Psoas muscle (tissue), 8 donors: ENCODE measurements around the gene JADE2. TPM values are rescaled to one million over a fixed set of nuclear protein-coding genes. Genes with fewer than 3 reads are reported as not detected.

ENCODE experiments used
- ATAC-seq, 4 donors: fragments of 200-7000 bp; cut with Tn5 transposase; one replicate each; pipeline ENCODE4 v1.9.1; 2020; ENCODE audit warnings: moderate library complexity in 3 of 4, mild to moderate bottlenecking in 2 of 4
- DNase-seq, 2 donors: peaks; one replicate each; pipeline ENCODE4 v3.0.0-alpha.2; 2020
- H3K27ac ChIP-seq: fragments of 200-600 bp; one replicate; pipeline ENCODE4 v1.8.0; 2022
- H3K27me3 ChIP-seq, 3 donors: fragments of 200-600 bp in 1 of 3; one replicate each; pipeline versions ENCODE4 v1.6.1 to v1.8.0; 2013 to 2022; ENCODE audit warnings: low read length in 2 of 3, mild to moderate bottlenecking in 2 of 3, moderate library complexity in 1 of 3; ENCODE audit not compliant: insufficient read depth in 3 of 3
- H3K36me3 ChIP-seq, 2 donors: fragments of 200-600 bp in 1 of 2; one replicate each; pipeline versions ENCODE4 v1.6.1 to v1.8.0; 2013 to 2022; ENCODE audit warnings: low read depth in 1 of 2, mild to moderate bottlenecking in 1 of 2, moderate library complexity in 1 of 2; ENCODE audit not compliant: insufficient read depth in 1 of 2
- H3K4me1 ChIP-seq: fragments of 200-600 bp; one replicate; pipeline ENCODE4 v1.8.0; 2022
- H3K4me3 ChIP-seq: fragments of 200-600 bp; one replicate; pipeline ENCODE4 v1.8.0; 2022; ENCODE audit warnings: mild to moderate bottlenecking
- H3K9me3 ChIP-seq: fragments of 200-600 bp; one replicate; pipeline ENCODE4 v1.8.0; 2022
- CTCF ChIP-seq: fragments of 200-600 bp; IDR thresholded peaks from one replicate; pipeline ENCODE4 v1.8.0; 2022; ENCODE audit warnings: antibody characterized with exemption
- WGBS, 3 donors: extraction: QIAGEN DNeasy Blood & Tissue Kit; methylation state at CpG; one replicate each; pipeline versions ENCODE4 v1.1.6 to v1.1.7; 2013; 5-methylcytosine and 5-hydroxymethylcytosine counted together
- intact Hi-C, 2 donors: fragments of 100-400 bp; cut with DNase I; formaldehyde crosslinking; loops; one replicate each; pipeline versions ENCODE4 v1.11.0 to v1.14.2; 2022
- long read RNA-seq, 2 donors: library from polyadenylated mRNA; unstranded; transcript quantifications; one replicate each; pipeline ENCODE4 v2.0.0, GENCODE V29; 2021
- polyA plus RNA-seq, 3 donors: library from polyadenylated mRNA; stranded (reverse); fragments of 200-250 nt; gene quantifications; one replicate each; pipeline ENCODE4 v1.2.3, GENCODE V29; 2013
- total RNA-seq, 4 donors: library from RNA; stranded (reverse); fragmentation: NEBNext Ultra II Directional in 2 of 4; extraction: Animal tissue kit (Norgen Biotek cat#: 25700) in 2 of 4; gene quantifications; one replicate each; pipeline versions ENCODE4 v1.2.1 to v1.2.4, GENCODE V29; 2021 to 2023
- donor health status: healthy with polysubstance abuse.
- donor health status: DM: no; HTN: no; CAD: no; lungs with moderate emphysema.
- donor health status: Bipolar disorder and iron deficiency.
- donor health status: healthy.
- donor health status: DM: yes; HTN: yes; CAD: no.
- donor health status: DM: no; HTN: no; CAD: no.
- donor health status: DM: no; HTN: no; CAD: no.
- donor health status: DM: yes; HTN: yes; CAD: no.

Gene JADE2
- total RNA-seq (10 to 100 TPM in 3 of 4 donors, 1 to 10 TPM in 1; 10.0 to 15.1 (median 14.4) TPM), polyA plus RNA-seq (10 to 100 TPM in 1 of 3 donors, 1 to 10 TPM in 2; 5.0 to 10.1 (median 6.0) TPM)
- long read RNA-seq, donor 1, partial matches to known transcripts = 0 of 4 reads
- long read RNA-seq, donor 1, other reads (novel, unspliced or antisense) = 4 of 4 reads
- long read RNA-seq, donor 2, partial matches to known transcripts = 4 of 16 reads
- long read RNA-seq, donor 2, other reads (novel, unspliced or antisense) = 11 of 16 reads

GRCh38 chr5:134524826-134525682 is at the start of gene JADE2:
JADE2 (plus strand) TSS chr5:134525670; CDS start chr5:134535858, 10,188 bp downstream.
- no peaks in the 10 kb centered on the region for H3K9me3 ChIP-seq
- peak within 1 kb of the TSS; percentile 89 for H3K27ac ChIP-seq
- intact Hi-C loops = loop anchor here (2.0 to 5.0 kb wide), 3 partner anchors 86 to 122 kb away; partner anchors contain the start of genes CDKN2AIPNL (in 2 of the 2) and SEC24A (in 1 of the 2)
- H3K4me3 ChIP-seq = peak within 1 kb of the TSS; percentile 94
- no peaks in the 10 kb centered on the region for H3K27me3 ChIP-seq
- 0 to 1% (median 0%) methylated on average over 47 to 57 of the region's 57 CpGs for WGBS, 3 donors
- no peaks in the 10 kb centered on the region for H3K36me3 ChIP-seq
- ATAC-seq (peak; percentile 45 to 59 (median 52)), DNase-seq (peak; percentile 74 to 85)
- H3K4me1 ChIP-seq = peaks cover 24% of the 10 kb centered on the region
- no peak for TF ChIP-seq CTCF

GRCh38 chr5:134477462-134478245 is 47.8 kb upstream of the JADE2 start:
- Histone ChIP-seq H3K36me3 (no peaks in the 10 kb centered on the region), H3K9me3 (no peaks in the 10 kb centered on the region), H3K27ac (no peak overlapping the region), H3K27me3 (no peaks in the 10 kb centered on the region), H3K4me1 (no peaks in the 10 kb centered on the region), H3K4me3 (no peak overlapping the region)
- TF ChIP-seq CTCF = no peak
- intact Hi-C loops = no loop called here
- DNase-seq (no peak), ATAC-seq (peak in 2 of 4 donors; percentile 38 to 70)
- WGBS, 3 donors = 80 to 91% (median 83%) methylated on average over 14 of the region's 14 CpGs

- Histone ChIP-seq H3K4me3 (no peak overlapping the region), H3K36me3 (no peaks in the 10 kb centered on the region), H3K27ac (no peak overlapping the region), H3K9me3 (no peaks in the 10 kb centered on the region), H3K27me3 (no peaks in the 10 kb centered on the region), H3K4me1 (no peaks in the 10 kb centered on the region)
- DNase-seq (no peak), ATAC-seq (no peak)
- intact Hi-C loops = no loop called here
- WGBS, 3 donors = 86 to 92% (median 88%) methylated on average over 4 of the region's 4 CpGs
- TF ChIP-seq CTCF = no peak
These were observed 45.6 kb upstream of the JADE2 start for GRCh38 chr5:134479839-134480238.

GRCh38 chr5:134489227-134489944 is 36.1 kb upstream of the JADE2 start:
- H3K27me3 ChIP-seq = no peaks in the 10 kb centered on the region
- 79 to 89% (median 88%) methylated on average over 7 of the region's 7 CpGs for WGBS, 3 donors
- ATAC-seq = no peak
- TF ChIP-seq CTCF = no peak
- intact Hi-C loops = no loop called here
- no peaks in the 10 kb centered on the region for H3K36me3 ChIP-seq
- no peak overlapping the region for H3K27ac ChIP-seq
- DNase-seq = no peak
- H3K4me1 ChIP-seq = no peaks in the 10 kb centered on the region
- no peak overlapping the region for H3K4me3 ChIP-seq
- no peaks in the 10 kb centered on the region for H3K9me3 ChIP-seq
